Hypothalamus (tissue), 51 donors: ENCODE measurements around the gene PANX1.

ENCODE experiments used
- DNase-seq, 51 donors: peaks; one replicate each; lab custom pipeline; 2025; lab: John Stamatoyannopoulos, UW

The PANX1 gene

GRCh38 chr11:94183251-94183885 is 54.7 kb downstream of the PANX1 start:
- no peak for DNase-seq

DNA sequence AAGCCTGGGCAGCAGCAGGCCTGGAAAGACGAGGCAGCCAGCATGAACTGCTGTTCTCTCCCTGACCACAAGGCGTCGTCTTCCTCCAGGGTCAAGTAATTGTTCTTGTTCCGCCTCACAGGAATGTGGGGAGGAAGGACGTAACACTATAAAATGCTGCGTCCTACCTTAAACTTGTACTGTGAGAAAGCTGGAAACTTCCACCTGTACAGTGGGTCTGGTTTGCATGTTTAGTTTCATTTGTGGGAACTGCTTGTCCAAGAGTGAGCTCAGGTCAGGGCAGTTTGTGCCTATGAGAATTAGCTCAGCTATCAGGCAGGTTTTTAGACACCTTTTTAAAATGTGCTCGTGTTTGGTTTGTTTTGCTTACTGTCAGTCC is 55.2 kb downstream of the PANX1 start:
- DNase-seq: peak in 14 of 51 donors; percentile 2 to 28 (median 9)

DNA sequence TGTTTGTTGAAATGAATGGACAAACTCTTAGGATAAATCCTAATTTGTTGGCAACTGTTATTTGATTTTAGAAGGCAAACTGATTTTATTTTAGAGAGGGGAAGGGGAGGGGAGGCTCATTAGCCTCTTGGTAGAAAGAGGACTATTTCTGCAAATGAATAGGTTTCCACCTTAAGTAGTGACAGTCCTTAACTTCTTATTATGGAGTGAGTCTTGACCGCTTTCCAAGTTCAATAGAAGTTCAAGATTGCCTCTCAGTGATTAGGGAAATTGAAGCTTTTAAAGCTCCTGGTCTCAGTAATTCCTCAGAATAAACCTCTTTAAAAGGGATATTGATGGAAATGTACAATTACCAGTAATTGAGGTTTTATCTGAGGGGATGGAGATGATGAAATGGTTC is 55.7 kb downstream of the PANX1 start:
- no peak for DNase-seq

DNA sequence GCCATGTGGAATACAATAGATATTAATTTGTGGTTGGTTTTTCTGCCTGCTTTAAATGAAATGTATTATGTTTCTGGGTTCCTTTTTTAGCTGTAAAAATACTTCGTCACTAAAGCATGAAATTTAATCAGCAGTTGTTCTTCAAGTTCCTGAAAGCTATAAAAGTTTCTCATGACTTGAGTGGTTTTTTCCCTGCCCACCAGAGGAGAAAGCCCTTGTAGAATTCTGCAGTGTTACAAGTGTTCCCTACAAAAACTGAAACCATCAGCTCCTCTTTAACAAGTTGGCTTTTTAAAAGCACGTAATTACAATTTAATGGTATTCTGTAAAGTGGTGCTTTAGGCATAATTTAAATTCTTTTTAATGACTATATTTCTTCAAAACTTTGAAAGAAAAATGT is 56.2 kb downstream of the PANX1 start:
- no peak for DNase-seq

- no peak for DNase-seq
These were observed 56.9 kb downstream of the PANX1 start for GRCh38 chr11:94185416-94186084.

- no peak for DNase-seq
These were observed 57.9 kb downstream of the PANX1 start for GRCh38 chr11:94186342-94187203.

- no peak for DNase-seq
These were observed 64.6 kb downstream of the PANX1 start for GRCh38 chr11:94193288-94193687.

DNA sequence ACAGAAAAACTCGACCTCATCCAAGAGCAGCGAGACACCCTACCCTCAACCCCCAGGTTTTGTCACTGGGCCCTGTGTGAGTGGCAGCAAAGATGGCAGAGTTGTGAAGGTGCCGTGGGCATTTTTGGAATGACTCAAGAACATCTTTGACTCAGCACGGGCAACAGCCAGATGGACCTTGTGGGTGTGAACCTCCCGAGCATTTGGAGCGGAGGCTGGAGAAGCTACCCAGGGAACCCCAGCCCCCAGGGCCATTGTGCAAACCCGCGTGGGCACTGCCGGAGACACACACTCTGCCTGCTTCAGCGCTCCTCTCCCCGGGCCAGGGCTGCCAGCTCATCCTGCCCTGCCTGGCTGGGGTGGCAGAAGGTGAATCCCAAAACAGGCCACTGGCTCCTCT is 66.1 kb downstream of the PANX1 start:
- DNase-seq: peak in 1 of 51 donors; percentile 42

GRCh38 chr11:94196363-94196762 is 67.7 kb downstream of the PANX1 start:
- DNase-seq: no peak

DNA sequence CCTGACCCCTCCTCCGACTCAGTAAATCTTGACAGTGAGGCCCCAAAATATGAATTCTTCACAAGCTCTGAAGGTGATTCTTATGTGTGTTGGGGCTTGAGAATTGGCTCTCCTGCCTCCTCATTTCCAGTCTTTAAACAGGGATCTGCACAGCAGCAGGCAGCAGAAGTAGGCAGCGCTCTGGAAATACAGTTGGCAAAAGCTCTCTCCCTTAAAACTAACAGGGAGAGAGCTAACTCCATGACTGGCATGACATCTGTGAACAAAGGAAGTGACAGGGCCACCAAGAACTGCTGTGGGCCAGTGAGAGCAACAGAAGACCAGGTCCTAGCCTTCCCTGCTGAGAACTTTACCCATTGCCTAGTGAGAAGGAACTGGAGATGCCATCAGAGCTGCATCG is 70.1 kb downstream of the PANX1 start:
- DNase-seq: no peak

DNA sequence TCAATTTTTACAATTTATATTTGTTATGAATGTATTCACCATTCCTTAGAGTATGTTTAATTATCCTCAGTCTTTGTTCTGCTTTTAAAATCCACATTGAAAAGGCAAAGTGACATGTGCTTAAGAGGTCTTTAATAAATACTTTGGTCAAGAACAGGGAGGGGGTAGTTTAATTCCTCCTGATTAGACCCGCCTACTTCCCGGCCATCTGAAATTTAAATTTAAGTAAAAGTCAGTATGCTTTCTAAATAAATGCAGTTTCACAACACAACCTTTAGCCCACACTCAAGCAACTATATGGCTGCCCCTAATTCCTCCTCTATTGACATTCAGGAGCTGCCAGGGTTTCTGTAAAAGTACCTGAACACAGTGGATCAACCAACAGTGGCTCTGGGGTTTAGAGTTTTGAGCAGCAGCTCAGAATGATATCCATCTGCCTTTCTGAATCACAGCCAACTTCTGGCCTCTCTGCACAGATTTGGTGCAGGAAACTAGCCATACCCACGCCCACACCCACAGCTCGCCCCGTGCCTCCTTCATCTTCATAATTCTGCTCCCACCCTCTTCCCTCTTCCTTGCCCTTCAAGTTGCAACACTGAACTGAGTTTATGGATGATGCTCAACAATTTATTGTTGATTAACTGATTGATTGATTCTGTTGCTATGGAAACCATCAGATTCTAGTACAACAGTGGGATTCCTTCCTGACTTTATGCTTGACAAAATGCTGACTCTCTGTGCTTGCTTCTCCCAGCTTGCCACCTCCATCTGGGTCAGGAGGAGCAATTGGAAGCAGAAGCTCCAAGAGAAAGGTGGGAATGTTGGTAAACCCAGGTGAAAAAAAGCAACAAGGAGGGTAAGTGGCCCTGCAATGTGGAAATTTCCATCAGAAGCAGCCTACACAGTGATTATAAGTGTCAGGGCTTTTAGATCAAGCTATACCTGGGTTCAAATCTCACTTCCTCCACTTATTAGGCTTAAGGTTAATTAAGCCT is 70.8 kb downstream of the PANX1 start:
- no peak for DNase-seq

DNA sequence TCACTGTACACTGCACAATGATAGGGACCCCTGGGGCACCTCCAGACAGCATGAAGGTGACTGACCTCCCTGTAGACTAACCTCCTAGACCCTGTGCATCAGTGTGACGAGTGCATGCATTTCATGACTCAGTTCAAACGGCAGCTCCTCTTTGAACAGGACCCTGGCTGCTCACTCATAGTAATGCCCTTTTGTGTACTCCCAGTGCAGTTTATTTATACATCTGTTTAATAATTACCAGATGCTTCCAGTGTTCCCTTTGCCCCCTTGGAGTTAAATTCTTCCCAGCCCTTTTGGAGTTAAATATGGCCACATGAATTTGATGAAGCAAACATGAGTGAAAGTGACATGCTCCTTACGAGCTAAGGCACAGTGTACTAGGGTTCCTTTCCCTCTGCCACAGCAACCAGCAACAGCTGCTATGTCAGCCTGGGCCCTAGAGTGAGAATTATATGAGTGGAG is 72.4 kb downstream of the PANX1 start:
- no peak for DNase-seq

- DNase-seq: no peak
These were observed 74.4 kb downstream of the PANX1 start for GRCh38 chr11:94203070-94203469.

GRCh38 chr11:94211261-94211830 is 82.7 kb downstream of the PANX1 start:
- no peak for DNase-seq

- DNase-seq: no peak
These were observed 84.3 kb downstream of the PANX1 start for GRCh38 chr11:94212898-94213297.

DNA sequence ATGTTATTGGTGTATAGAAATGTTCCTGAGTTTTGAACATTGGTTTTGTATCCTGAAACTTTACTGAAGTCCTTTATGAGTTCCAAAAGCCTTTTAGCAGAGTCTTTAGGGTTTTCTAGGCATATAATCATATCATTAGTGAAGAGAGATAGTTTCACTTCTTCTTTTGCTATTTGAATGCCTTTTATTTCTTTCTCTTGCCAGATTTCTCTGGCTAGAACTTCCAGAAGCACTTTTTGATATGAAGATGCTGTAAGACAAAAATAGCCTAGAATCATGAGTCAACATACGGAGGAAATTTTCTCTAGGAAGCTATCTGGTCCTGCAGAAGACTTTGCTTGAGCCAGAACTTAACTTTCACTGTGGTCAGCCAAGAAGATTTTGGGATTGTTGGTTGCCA is 89.1 kb downstream of the PANX1 start:
- DNase-seq: no peak

DNA sequence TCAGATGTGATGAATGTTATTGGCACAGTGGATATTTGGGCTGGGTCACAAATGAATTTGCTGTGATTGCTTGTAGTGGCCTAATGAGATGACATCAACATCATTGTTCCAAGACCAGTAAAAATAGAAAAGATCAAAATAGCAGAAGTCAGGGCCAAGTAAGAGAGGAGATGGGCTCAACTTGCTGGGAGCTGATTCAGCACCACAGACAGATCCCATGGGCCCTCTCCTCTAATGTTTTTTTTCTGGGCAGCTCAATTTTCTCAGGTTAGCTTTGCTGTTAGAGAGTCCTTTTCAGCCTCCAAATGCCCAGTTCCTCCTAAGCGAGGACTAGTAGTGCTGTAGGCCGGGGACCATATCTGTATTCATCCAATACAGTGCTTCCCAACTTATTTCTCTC is 89.7 kb downstream of the PANX1 start:
- DNase-seq: no peak

- DNase-seq: no peak
These were observed 91.1 kb downstream of the PANX1 start for GRCh38 chr11:94219771-94220170.

DNA sequence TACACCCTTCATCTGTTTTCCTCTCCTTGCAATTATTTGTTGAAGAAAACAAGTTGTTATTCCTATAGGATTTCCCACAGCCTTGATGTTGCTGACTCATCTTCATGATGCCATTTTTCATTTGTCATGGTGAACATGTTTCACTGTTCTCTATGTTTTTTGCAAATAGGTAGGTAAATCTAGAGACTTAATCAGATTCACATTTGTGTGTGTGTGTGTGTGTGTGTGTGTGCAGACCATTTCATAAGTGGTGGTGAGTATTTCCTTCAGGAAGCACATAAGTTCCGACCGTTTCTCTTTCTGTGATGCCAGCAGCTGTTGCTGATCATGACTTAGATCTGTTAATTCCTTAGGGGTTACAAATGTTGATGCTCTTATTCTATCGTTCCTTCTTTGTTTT is 95.4 kb downstream of the PANX1 start:
- no peak for DNase-seq
